Skeletal muscle tissue (tissue), 4 donors: ENCODE results near the gene TTLL11. TPM values are rescaled to one million over a fixed set of nuclear protein-coding genes. Genes with fewer than 3 reads are reported as not detected.

Source experiments
- H3K27ac ChIP-seq: one replicate; pipeline ENCODE4 v1.7.0; 2013; ENCODE audit warnings: mild to moderate bottlenecking, low read depth, low read length, inconsistent platforms
- H3K27me3 ChIP-seq, 3 donors: one replicate each; pipeline ENCODE4 v1.7.0; 2013; ENCODE audit warnings: low read length in 3 of 3; ENCODE audit not compliant: control insufficient read depth in 3 of 3, insufficient read depth in 3 of 3
- H3K36me3 ChIP-seq, 3 donors: one replicate each; pipeline ENCODE4 v1.7.0; 2013; ENCODE audit warnings: low read length in 3 of 3; ENCODE audit not compliant: control insufficient read depth in 3 of 3, insufficient read depth in 3 of 3
- H3K4me1 ChIP-seq, 3 donors: one replicate each; pipeline ENCODE4 v1.7.0; 2013; ENCODE audit warnings: low read length in 3 of 3, mild to moderate bottlenecking in 3 of 3; ENCODE audit not compliant: control insufficient read depth in 3 of 3, insufficient read depth in 3 of 3
- H3K4me3 ChIP-seq, 3 donors: one replicate each; pipeline ENCODE4 v1.7.0; 2013; ENCODE audit warnings: low read length in 3 of 3
- H3K9ac ChIP-seq, 3 donors: one replicate each; pipeline ENCODE4 v1.7.0; 2013; ENCODE audit warnings: low read length in 3 of 3, mild to moderate bottlenecking in 3 of 3, moderate library complexity in 2 of 3, low read depth in 1 of 3
- H3K9me3 ChIP-seq, 3 donors: one replicate each; pipeline ENCODE4 v1.7.0; 2013; ENCODE audit warnings: low read length in 3 of 3; ENCODE audit not compliant: control insufficient read depth in 3 of 3
- total RNA-seq: library from RNA; depleted of rRNA; stranded (reverse); fragments of >200 nt; gene quantifications from one replicate; pipeline ENCODE4 v1.2.3, GENCODE V29; 2014
- donor health status: Osteomylitis.

The TTLL11 gene
- total RNA-seq, 1 donor from 2014 or later, result 13.0 TPM

- H3K36me3 ChIP-seq, result peaks cover 0 to 4% (median 3%) of the 10 kb centered on the region in 3 donors
- H3K4me1 ChIP-seq, result peaks cover 2 to 4% (median 4%) of the 10 kb centered on the region in 3 donors
- no peak overlapping the region for H3K9ac ChIP-seq
- no peaks in the 10 kb centered on the region for H3K27me3 ChIP-seq
- H3K4me3 ChIP-seq, result no peak overlapping the region
- no peaks in the 10 kb centered on the region for H3K9me3 ChIP-seq
- no peak overlapping the region for H3K27ac ChIP-seq
These were observed 166.0 kb downstream of the TTLL11 start for GRCh38 chr9:121927081-121927480.

- no peak overlapping the region for H3K9ac ChIP-seq
- no peak overlapping the region for H3K4me3 ChIP-seq
- H3K36me3 ChIP-seq, result peaks cover 0 to 4% (median 3%) of the 10 kb centered on the region in 3 donors
- peaks cover 2 to 7% (median 3%) of the 10 kb centered on the region in 3 donors for H3K4me1 ChIP-seq
- no peaks in the 10 kb centered on the region for H3K27me3 ChIP-seq
- no peak overlapping the region for H3K27ac ChIP-seq
- no peaks in the 10 kb centered on the region for H3K9me3 ChIP-seq
These were observed 166.7 kb downstream of the TTLL11 start for GRCh38 chr9:121926351-121926801.

DNA sequence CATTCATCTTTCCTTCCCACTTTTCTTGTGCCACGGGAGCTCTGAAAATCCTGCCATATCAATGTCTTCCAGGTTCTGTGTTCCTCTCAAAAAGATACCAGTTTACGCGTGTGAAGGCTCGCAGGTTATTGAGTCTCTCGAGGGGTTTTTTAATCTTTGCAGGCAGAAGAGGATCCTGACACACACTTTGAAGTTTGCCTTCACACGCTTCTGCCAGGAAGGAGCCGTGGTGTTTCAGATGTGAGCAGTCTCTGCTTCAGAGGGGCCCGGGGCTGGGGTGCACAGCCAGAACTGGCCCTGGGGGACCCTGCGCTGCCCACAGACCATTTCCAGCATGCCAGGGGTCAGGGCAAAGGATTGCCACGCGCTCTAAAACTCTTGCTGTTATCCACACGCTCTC lies 167.2 kb downstream of the TTLL11 start:
- no peak overlapping the region for H3K9ac ChIP-seq
- no peak overlapping the region for H3K27ac ChIP-seq

GRCh38 chr9:121924700-121925099 lies 168.4 kb downstream of the TTLL11 start:
- no peaks in the 10 kb centered on the region for H3K27me3 ChIP-seq
- H3K4me3 ChIP-seq, result no peak overlapping the region
- peaks cover 0 to 5% (median 3%) of the 10 kb centered on the region in 3 donors for H3K4me1 ChIP-seq
- H3K9ac ChIP-seq, result no peak overlapping the region
- H3K9me3 ChIP-seq, result no peaks in the 10 kb centered on the region
- H3K36me3 ChIP-seq, result peaks cover 0 to 4% (median 3%) of the 10 kb centered on the region in 3 donors
- H3K27ac ChIP-seq, result no peak overlapping the region

More for the DNA sequence above, 167.2 kb downstream of the TTLL11 start:
- Histone ChIP-seq H3K4me1 (peaks cover 1 to 8% (median 3%) of the 10 kb centered on the region in 3 donors), H3K9me3 (no peaks in the 10 kb centered on the region), H3K36me3 (peaks cover 0 to 4% (median 3%) of the 10 kb centered on the region in 3 donors), H3K27me3 (no peaks in the 10 kb centered on the region), H3K4me3 (no peak overlapping the region)

DNA sequence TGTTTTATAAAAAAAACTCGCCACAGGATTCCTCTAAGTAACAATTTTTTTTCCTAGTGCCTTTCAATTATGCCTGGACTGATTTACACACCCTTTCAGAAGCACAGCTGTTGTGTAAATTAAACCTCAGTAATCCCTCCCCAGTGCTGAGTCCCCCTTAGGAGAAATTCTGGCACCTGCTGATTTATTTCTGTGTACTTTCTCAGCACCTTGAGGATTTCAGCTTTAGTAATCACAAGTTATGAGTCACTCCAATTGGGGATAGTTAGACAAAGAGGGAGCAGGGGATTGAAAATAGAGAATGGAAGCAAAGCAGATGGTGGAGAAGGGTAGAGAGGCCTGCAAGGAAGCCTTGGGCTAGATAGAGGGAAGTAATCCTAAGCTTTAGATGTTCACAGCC lies 171.7 kb downstream of the TTLL11 start:
- no peaks in the 10 kb centered on the region for H3K9me3 ChIP-seq
- H3K36me3 ChIP-seq, result peaks cover 0 to under 1% (median 0%) of the 10 kb centered on the region in 3 donors
- H3K27me3 ChIP-seq, result no peaks in the 10 kb centered on the region
- H3K4me3 ChIP-seq, result no peak overlapping the region
- no peak overlapping the region for H3K9ac ChIP-seq
- H3K4me1 ChIP-seq, result peaks cover 0 to 5% (median 3%) of the 10 kb centered on the region in 3 donors
- no peak overlapping the region for H3K27ac ChIP-seq

GRCh38 chr9:121917375-121918335 lies 175.5 kb downstream of the TTLL11 start:
- H3K27ac ChIP-seq, result no peak overlapping the region
- H3K4me1 ChIP-seq, result peaks cover 0 to 5% (median 3%) of the 10 kb centered on the region in 3 donors
- no peak overlapping the region for H3K4me3 ChIP-seq
- no peaks in the 10 kb centered on the region for H3K27me3 ChIP-seq
- no peaks in the 10 kb centered on the region for H3K9me3 ChIP-seq
- H3K36me3 ChIP-seq, result peaks cover 0 to 3% (median 0%) of the 10 kb centered on the region in 3 donors
- H3K9ac ChIP-seq, result no peak overlapping the region

- Histone ChIP-seq H3K4me3 (no peak overlapping the region), H3K9ac (no peak overlapping the region)
These were observed 177.8 kb downstream of the TTLL11 start for GRCh38 chr9:121915304-121915625.

DNA sequence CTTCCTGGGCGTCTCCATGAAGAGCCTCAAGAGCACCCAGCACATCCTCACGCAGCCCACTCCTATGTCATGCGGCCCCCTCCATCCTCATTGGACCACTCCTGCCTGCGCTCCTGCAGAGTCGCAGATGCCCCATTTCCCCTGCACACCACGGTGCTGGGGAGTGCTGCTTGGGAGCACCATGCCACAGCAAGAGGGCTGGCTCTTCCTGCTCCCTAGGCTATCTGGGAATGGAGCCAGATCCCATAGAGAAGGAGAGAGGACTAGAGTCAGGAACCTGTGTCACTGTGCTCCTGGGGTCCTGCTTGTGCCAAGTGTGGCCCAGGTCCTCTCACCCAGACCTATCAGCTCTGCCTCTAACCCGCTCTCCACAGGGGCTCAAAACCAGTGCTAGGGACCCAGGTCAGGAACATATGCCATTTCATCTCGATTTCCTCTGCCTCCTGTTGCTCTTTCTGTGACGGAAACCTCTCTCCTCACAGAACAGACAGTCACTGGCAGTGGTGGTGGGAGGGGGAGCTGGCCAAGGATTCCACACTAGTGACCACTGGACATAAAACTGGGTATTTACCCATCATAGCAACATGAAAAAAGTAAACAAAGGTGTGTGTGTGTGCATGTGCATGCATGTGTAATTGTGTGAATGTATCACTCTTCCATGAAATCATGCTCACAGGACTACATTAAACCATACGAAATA lies 178.4 kb downstream of the TTLL11 start:
- Histone ChIP-seq H3K27ac (no peak overlapping the region), H3K9me3 (no peaks in the 10 kb centered on the region), H3K4me1 (no peaks in the 10 kb centered on the region), H3K27me3 (no peaks in the 10 kb centered on the region), H3K4me3 (no peak overlapping the region), H3K9ac (no peak overlapping the region), H3K36me3 (peaks cover 0 to 3% (median 0%) of the 10 kb centered on the region in 3 donors)

More at GRCh38 chr9:121915304-121915625, 177.8 kb downstream of the TTLL11 start:
- Histone ChIP-seq H3K4me1 (no peaks in the 10 kb centered on the region), H3K27ac (no peak overlapping the region), H3K27me3 (no peaks in the 10 kb centered on the region), H3K36me3 (peaks cover 0 to 3% (median 0%) of the 10 kb centered on the region in 3 donors), H3K9me3 (no peaks in the 10 kb centered on the region)

GRCh38 chr9:121914017-121914595 lies 179.0 kb downstream of the TTLL11 start:
- peaks cover 0 to 3% (median 0%) of the 10 kb centered on the region in 3 donors for H3K36me3 ChIP-seq
- no peaks in the 10 kb centered on the region for H3K27me3 ChIP-seq
- no peak overlapping the region for H3K9ac ChIP-seq
- no peak overlapping the region for H3K27ac ChIP-seq
- no peaks in the 10 kb centered on the region for H3K4me1 ChIP-seq
- no peak overlapping the region for H3K4me3 ChIP-seq
- no peaks in the 10 kb centered on the region for H3K9me3 ChIP-seq
